HG03196 (cell line): ENCODE data around the gene ECEL1.

ENCODE experiments used
- ATAC-seq: cut with Tn5 transposase; IDR thresholded peaks from one replicate; pipeline ENCODE4 v1.9.1; 2021; ENCODE audit not compliant: unreplicated experiment

The ECEL1 gene

GRCh38 chr2:232498452-232498851, 10.8 kb upstream of the ECEL1 start:
- ATAC-seq: no peak

- no peak for ATAC-seq
These were observed 9.7 kb upstream of the ECEL1 start for GRCh38 chr2:232497348-232497747.

DNA sequence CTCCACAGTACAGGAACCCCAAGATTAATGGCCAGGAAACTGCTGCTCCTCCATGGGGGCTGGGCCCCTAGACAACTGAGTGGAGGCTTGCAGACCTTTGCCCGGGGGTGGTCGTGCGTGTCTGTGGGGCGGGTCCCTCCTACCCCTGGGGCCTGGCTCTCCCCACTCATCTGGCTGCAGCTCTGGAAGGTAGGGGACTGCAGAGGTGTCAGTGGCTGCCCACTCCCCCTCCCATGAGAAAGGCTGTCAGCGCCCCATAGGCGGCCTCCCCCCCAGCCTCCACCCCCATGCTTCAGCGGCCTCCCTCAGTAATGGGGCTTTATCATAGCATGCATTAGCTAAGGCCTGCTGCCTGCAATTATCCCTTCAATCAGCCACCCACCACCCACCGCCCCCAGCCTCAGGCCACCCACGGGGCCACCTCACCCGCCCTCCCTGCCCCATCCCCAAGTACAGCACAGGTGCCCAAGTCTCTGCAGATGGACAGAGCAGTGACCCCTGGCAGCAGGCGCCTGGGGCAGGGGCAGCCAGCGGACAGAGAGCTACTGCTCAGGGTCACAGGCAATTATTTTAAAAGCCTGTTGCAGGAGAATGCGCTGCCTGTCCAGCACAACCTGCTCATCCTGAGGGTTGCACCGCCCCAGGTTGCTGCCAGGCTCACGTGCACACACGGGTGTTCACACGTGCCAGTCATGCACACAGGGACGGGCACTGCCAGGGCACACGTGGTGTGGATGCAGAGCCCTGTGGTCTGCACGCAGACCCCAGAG, 9.1 kb upstream of the ECEL1 start:
- no peak for ATAC-seq

GRCh38 chr2:232495292-232495691, 7.7 kb upstream of the ECEL1 start:
- no peak for ATAC-seq

DNA sequence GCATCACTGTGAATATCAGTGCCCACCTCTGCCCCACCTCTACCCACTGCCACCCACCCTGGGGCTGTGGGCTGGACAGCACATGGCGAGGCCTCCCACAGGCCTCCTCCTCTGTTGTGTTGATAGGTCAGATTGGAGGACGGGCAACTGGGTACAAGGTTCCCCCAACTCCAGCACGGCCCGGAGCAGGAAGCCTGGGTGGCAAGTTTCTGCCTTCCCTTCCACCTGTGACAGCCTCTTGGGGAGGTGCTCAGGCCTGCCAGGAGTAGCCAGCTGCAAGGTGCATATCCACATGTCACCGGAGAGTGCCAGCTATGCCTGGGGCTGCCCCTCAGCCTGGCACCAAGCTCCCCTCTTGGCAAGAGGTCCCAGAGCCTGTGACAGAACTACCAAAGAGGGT, 6.9 kb upstream of the ECEL1 start:
- no peak for ATAC-seq

- ATAC-seq: no peak
These were observed 6.3 kb upstream of the ECEL1 start for GRCh38 chr2:232493701-232494474.

DNA sequence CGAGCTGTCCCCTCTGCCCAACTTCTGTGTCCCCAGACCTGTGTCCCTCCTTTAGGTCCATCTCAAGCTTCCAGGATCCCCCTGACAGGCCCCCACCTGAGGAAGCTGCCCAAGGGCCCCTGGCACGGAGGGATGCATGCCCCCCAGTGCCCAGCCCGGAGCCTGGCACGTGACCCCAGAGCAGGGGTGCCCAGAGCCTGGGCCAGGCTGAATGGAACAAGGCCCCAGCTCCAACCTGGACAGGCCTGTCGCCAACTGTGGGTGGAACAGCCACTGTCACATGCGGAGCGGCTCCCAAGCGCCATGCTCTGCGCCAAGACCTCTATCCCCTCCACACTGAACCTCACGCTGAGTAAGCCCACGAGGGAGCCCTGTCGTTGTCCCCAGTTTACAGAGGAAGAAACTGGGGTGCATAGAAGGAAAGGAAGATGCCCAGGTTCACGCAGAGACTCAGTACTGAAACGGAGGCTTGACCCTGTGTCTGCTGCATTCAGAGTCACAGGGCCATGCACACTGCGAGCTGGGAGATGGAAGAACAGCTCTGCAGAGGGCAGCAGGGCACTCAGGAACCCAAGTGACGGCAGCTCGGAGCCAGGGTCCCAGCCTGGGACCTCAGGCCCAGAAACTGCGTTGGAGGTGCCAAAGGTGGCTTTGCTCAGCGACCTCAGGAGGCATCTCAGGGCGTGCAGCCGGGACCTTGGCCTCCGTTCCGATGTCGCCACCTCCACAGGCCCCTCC, 5.5 kb upstream of the ECEL1 start:
- no peak for ATAC-seq

- ATAC-seq: no peak
These were observed 4.7 kb upstream of the ECEL1 start for GRCh38 chr2:232492236-232492848.

DNA sequence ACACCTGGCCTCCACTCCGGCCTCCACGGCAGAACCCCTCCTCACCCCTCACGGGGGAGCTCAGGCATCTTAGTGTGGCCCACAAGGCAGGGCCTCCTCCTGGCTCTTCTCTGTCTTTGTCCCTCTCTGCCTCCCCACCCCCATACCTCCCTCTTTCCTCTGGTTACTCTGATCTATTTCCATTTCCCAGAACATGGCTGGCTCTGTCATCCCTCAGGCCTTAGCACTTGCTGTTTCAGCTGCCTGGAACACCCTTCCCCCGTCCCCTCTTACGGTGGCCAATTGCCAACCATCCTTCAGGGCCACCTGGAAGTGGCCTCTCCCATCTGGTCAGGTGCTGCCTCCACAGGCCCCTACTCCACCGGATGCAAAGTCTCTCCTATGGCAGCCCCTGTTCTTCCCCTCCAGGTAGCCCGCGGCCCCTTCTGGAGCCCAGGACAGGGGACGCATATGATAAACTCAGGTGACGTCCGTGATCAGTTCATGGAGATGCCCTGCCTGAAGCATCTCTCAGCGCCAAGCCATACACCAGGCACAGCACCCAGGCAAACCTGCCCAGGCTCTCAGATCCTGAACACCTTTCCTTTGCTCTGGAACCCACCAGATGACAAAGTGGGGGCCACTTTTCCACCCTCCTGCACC, 3.6 kb upstream of the ECEL1 start:
- ATAC-seq: no peak

GRCh38 chr2:232490221-232491138, 2.8 kb upstream of the ECEL1 start:
- ATAC-seq: no peak

- ATAC-seq: no peak
These were observed 2.0 kb upstream of the ECEL1 start for GRCh38 chr2:232489516-232490220.

DNA sequence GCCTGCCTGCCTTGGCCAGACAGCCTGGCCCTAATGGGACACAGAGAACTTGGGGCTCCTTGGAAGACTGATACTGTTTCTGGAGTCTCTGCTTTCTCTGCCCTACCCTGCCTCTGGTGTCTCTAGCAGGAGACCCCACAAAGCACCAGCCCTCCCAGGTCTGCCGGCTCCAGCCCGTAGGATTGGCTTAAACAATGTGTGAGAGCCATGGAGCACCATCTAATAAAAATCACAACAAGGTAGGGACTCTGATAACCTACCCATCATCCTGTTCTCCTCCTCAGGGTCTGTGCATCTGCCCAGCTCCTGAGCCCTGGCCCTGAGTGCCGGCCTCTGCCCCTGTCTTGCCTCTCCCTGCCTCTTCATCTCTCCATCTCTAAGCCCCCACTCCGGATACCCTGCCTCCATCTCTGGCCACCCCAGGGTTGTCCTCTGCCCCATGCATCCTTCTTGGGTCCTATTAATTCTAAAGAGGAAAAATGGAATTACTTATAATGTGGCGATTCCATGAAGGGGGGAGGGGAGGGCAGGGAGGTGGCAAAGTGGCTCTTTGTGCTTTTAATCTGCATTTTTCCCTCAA, 1.2 kb upstream of the ECEL1 start:
- ATAC-seq: no peak

DNA sequence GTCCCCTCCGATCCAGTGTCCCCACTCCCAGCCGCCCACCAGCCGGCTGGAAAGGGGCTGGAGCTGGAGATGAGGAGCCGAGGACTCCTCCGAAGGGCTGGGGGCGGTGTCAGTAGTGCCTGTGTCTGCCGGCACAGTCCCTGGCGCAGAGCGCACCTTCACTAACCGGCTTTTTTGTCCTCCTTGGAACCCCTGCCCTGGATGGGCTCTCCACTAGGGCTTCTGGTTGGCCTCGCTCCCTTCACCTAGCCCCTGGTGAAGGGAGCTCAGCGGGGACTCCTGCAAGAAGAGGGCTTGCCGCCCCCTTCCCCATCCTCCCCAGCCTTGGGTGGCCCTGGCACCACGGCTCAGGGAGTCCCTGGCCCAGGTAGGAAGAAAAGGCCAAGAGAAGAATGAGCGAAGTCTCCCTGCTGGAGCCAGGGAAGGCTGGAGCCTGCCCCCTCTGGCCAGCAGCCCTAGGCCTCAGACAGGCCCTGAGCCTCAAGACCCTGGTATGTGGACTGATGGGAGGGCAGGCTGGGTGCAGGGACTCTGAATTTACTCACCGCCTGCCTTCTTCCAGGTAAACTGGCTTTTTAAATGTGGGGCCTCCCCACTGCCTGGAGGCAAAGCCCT, 570 bp upstream of the ECEL1 start:
- no peak for ATAC-seq

GRCh38 chr2:232486558-232487384, 863 bp downstream of the ECEL1 start:
- ATAC-seq: no peak

GRCh38 chr2:232485757-232486557, 1.7 kb downstream of the ECEL1 start:
- ATAC-seq: no peak

DNA sequence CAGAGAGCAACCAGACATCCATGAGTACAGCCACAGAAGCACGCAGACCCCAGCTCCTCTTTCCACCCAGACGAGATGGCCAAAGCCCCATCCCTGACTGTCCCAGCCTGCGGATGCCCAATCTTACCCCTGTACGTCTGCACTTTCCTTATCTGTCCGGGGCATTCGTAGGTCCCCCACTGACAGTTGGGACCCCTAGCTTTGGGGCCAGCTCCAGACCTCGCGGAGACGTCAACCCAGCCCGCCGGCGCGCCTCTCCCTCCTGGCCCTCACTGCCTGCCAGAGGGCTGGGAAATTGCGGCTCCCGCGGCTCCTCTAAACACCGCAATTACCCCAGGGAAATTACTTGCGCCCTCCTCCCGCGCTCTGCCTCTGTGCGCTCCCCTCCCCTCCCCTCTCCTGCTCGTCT, 2.3 kb downstream of the ECEL1 start:
- no peak for ATAC-seq
